Pancreas (tissue), 10 donors: ENCODE results near the gene CTDSP2. TPM values are rescaled to one million over a fixed set of nuclear protein-coding genes. Genes with fewer than 3 reads are reported as not detected.
A peak's percentile ranks its signal among the peaks of the same experiment; 100 is the strongest.
"Not testable (repeated sequence)": the region's sequence is repeated elsewhere in the genome, so short reads cannot be mapped to it uniquely, and the experiment has no call there.

Experiments
- ATAC-seq, 4 donors: fragments of 200-7000 bp; cut with Tn5 transposase; one replicate each; pipeline versions ENCODE4 v1.8.0 to v1.9.1; 2020; ENCODE audit warnings: mild to moderate bottlenecking in 4 of 4, moderate library complexity in 4 of 4
- DNase-seq, 6 donors: peaks; one replicate each; pipeline ENCODE4 v3.0.0-alpha.2; 2020
- FAIRE-seq: peaks from 2 replicates; lab custom pipeline; 2012; peaks lifted over from hg19 to GRCh38; lab: Jason Lieb, UNC
- H3K27ac ChIP-seq, 4 donors: fragments of 200-600 bp; sonication (generic); 1 replicate in 3 of 4; 2 replicates in 1 of 4; pipeline versions ENCODE4 v1.5.0 to v1.8.0; 2020
- H3K27me3 ChIP-seq, 4 donors: fragments of 200-600 bp; one replicate each; pipeline ENCODE4 v1.8.0; 2021
- H3K36me3 ChIP-seq, 3 donors: fragments of 200-600 bp; sonication (generic) in 1 of 3; one replicate each; pipeline versions ENCODE4 v1.5.0 to v1.8.0; 2020 to 2021
- H3K4me1 ChIP-seq, 3 donors: fragments of 200-600 bp; one replicate each; pipeline ENCODE4 v1.8.0; 2021
- H3K4me3 ChIP-seq, 4 donors: fragments of 200-600 bp; sonication (generic) in 2 of 4; one replicate each; pipeline versions ENCODE4 v1.5.0 to v1.8.0; 2020 to 2021
- H3K9me3 ChIP-seq, 4 donors: fragments of 200-600 bp; one replicate each; pipeline ENCODE4 v1.8.0; 2021
- WGBS, 2 donors: extraction: QIAGEN DNeasy Blood & Tissue Kit; methylation state at CpG; one replicate each; pipeline ENCODE4 v1.1.7; 2013; 5-methylcytosine and 5-hydroxymethylcytosine counted together
- intact Hi-C, 3 donors: fragments of 100-400 bp; cut with DNase I; formaldehyde crosslinking; loops; one replicate each; pipeline versions ENCODE4 v1.11.1 to v1.14.2; 2022
- polyA plus RNA-seq, 2 donors: library from polyadenylated mRNA; stranded (reverse); fragments of 200-250 nt; gene quantifications; one replicate each; pipeline ENCODE4 v1.2.3, GENCODE V29; 2013
- total RNA-seq, 6 donors: library from RNA; stranded (reverse); fragmentation: NEBNext Ultra II Directional in 4 of 6; extraction: Animal tissue kit (Norgen Biotek cat#: 25700) in 4 of 6; gene quantifications; one replicate each; pipeline versions ENCODE4 v1.2.1 to v1.2.4, GENCODE V29; 2021 to 2023
- TF ChIP-seq, protein P1 (sequence below), 4 donors: fragments of 200-600 bp; sonication (generic) in 3 of 4; IDR thresholded peaks; one replicate each; pipeline versions ENCODE4 v1.5.0 to v1.8.0; 2021; ENCODE audit warnings: antibody characterized with exemption in 4 of 4
- donor health status: healthy with polysubstance abuse.
- donor health status: DM: no; HTN: no; CAD: no; lungs with moderate emphysema.
- donor health status: DM: no; HTN: no; CAD: no.
- donor health status: control.
- donor health status: control.
- donor health status: Bipolar disorder and iron deficiency.
- donor health status: DM: yes; HTN: yes; CAD: no.
- donor health status: DM: no; HTN: no; CAD: no.
- donor health status: DM: no; HTN: no; CAD: no.
- donor health status: DM: yes; HTN: yes; CAD: no.

The CTDSP2 gene
- total and polyA plus RNA-seq, 8 donors, result 38.7 to 165 (median 90.3) TPM

DNA sequence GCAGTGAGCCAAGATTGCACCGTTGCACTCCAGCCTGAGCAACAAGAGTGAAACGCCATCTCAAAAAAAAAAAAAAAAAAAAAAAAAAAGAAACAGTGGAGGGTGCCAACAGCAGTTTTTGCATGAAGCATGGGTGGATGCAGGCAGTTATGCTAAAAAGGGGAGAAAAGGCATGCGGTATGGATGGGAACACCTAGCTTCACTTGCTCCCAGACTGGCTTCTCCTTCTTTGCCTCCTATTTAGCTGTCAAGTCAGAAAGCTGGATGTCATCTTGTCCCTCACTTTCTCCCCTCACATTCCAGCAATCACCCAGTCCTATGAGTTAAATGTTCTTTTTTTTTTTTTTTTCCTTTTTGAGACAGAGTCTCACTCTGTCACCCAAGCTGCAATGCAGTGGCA lies 71.5 kb downstream of the CTDSP2 start:
- Histone ChIP-seq H3K4me1 (peaks cover 6 to 17% (median 8%) of the 10 kb centered on the region in 3 donors), H3K36me3 (no peaks in the 10 kb centered on the region), H3K27ac (no peak overlapping the region), H3K9me3 (no peaks in the 10 kb centered on the region), H3K4me3 (no peak overlapping the region), H3K27me3 (no peaks in the 10 kb centered on the region)
- ATAC-seq (no peak), FAIRE-seq (no peak), DNase-seq (no peak)
- intact Hi-C loops, result no loop called here
- WGBS, 2 donors, result 65 to 70% methylated on average over 3 of the region's 3 CpGs
- TF ChIP-seq, protein P1, sequence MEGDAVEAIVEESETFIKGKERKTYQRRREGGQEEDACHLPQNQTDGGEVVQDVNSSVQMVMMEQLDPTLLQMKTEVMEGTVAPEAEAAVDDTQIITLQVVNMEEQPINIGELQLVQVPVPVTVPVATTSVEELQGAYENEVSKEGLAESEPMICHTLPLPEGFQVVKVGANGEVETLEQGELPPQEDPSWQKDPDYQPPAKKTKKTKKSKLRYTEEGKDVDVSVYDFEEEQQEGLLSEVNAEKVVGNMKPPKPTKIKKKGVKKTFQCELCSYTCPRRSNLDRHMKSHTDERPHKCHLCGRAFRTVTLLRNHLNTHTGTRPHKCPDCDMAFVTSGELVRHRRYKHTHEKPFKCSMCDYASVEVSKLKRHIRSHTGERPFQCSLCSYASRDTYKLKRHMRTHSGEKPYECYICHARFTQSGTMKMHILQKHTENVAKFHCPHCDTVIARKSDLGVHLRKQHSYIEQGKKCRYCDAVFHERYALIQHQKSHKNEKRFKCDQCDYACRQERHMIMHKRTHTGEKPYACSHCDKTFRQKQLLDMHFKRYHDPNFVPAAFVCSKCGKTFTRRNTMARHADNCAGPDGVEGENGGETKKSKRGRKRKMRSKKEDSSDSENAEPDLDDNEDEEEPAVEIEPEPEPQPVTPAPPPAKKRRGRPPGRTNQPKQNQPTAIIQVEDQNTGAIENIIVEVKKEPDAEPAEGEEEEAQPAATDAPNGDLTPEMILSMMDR (IDR thresholded peaks at IDR 0.05), result no peak

DNA sequence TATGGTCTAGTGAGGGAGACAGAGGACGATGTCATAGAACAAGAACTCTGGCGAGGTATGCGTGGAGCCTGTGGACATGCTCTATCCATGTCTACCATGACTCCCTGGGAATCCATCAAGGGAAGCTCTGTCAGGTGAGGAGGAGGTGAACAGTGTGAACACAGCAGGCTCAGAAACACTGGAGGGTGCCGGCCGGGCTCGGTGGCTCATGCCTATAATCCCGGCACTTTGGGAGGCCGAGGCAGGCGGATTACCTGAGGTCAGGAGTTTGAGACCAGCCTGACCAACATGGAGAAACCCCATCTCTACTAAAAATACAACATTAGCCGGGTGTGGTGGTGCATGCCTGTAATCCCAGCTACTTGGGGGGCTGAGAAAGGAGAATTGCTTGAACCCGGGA lies 71.9 kb downstream of the CTDSP2 start:
- H3K36me3 ChIP-seq, FAIRE-seq, ATAC-seq, H3K27ac ChIP-seq, intact Hi-C loops, H3K4me3 ChIP-seq, H3K27me3 ChIP-seq, H3K9me3 ChIP-seq, DNase-seq: not testable (repeated sequence)
- WGBS, 2 donors, result 88 to 95% methylated on average over 11 of the region's 11 CpGs
- H3K4me1 ChIP-seq, result peaks cover 6 to 17% (median 8%) of the 10 kb centered on the region in 3 donors

- H3K9me3 ChIP-seq, result no peaks in the 10 kb centered on the region
- intact Hi-C loops, result no loop called here
- TF ChIP-seq, protein P1 (IDR thresholded peaks at IDR 0.05), result no peak
- H3K27ac ChIP-seq, result peak within 1 kb of the TSS; percentile 87 to 95 (median 92)
- H3K36me3 ChIP-seq, result no peaks in the 10 kb centered on the region
- DNase-seq, result peak; percentile 73 to 89 (median 78)
- no peaks in the 10 kb centered on the region for H3K27me3 ChIP-seq
- ATAC-seq, result peak; percentile 70 to 84 (median 80)
- H3K4me3 ChIP-seq, result peak within 1 kb of the TSS; percentile 69 to 97 (median 80)
- H3K4me1 ChIP-seq, result peaks cover 6 to 13% (median 8%) of the 10 kb centered on the region in 3 donors
- 1 to 2% methylated on average over 66 to 67 of the region's 67 CpGs for WGBS, 2 donors
- FAIRE-seq, result no peak
Measured at GRCh38 chr12:57772429-57773322, 73.9 kb downstream of the CTDSP2 start, which contains the start of gene EEF1AKMT3. Gene EEF1AKMT3 (plus strand): TSS chr12:57772614. CDS start chr12:57772725, 111 bp downstream.

GRCh38 chr12:57771873-57772428 lies 74.6 kb downstream of the CTDSP2 start, which contains the start of gene METTL1:
Gene METTL1 (minus strand): TSS chr12:57772105. CDS start chr12:57772083, 22 bp downstream.
- Histone ChIP-seq H3K27me3 (no peaks in the 10 kb centered on the region), H3K4me3 (peak within 1 kb of the TSS; percentile 69 to 97 (median 80)), H3K9me3 (no peaks in the 10 kb centered on the region), H3K4me1 (peaks cover 7 to 14% (median 8%) of the 10 kb centered on the region in 3 donors), H3K36me3 (no peaks in the 10 kb centered on the region), H3K27ac (peak within 1 kb of the TSS; percentile 87 to 95 (median 92))
- ATAC-seq (peak; percentile 91 to 97 (median 92)), FAIRE-seq (no peak), DNase-seq (peak; percentile 92 to 97 (median 94))
- intact Hi-C loops, result no loop called here
- TF ChIP-seq, protein P1 (IDR thresholded peaks at IDR 0.05), result no peak
- WGBS, 2 donors, result 0% methylated on average over 28 of the region's 28 CpGs

DNA sequence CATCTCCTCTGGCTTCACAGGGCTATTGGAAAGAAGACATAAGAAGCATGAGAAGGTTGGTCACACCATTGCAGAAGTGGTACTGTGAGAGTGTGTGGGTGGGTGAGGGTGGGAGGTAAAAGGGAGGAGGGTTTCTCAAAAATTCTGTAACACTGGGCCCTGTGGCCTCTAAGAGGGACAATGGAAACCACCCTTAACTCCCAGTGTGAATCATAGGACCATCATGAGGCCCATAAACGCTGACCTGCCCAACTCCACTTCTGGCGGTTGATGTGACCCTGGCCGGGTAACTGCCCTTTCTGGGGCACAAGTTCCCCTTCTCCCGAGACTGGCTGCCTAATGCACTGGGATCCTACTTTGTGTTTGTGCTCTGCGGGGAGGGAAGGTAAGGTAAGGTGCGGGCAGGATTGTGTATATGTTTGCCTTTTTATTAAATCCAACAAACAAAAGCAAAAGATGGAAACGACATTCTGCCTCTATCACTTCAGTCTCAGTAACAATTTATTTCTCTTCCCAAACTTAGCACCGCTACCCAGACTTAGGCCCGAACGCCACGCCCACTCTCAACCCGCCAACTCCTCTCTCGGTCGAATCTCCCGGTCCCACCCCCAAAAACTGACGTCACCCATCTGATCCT lies 75.2 kb downstream of the CTDSP2 start:
- peak overlapping the region; percentile 87 to 95 (median 92) for H3K27ac ChIP-seq
- peaks cover 10 to 20% (median 13%) of the 10 kb centered on the region in 3 donors for H3K4me1 ChIP-seq
- 1 to 3% methylated on average over 16 of the region's 16 CpGs for WGBS, 2 donors
- intact Hi-C loops, result no loop called here
- TF ChIP-seq, protein P1 (IDR thresholded peaks at IDR 0.05), result no peak
- H3K9me3 ChIP-seq, result no peaks in the 10 kb centered on the region
- H3K4me3 ChIP-seq, result peak overlapping the region; percentile 69 to 97 (median 80)
- H3K36me3 ChIP-seq, result no peaks in the 10 kb centered on the region
- peak; percentile 66 to 83 (median 78) for ATAC-seq
- no peaks in the 10 kb centered on the region for H3K27me3 ChIP-seq
- FAIRE-seq, result no peak
- DNase-seq, result peak; percentile 84 to 93 (median 90)
